Thymus (tissue), 14 donors: ENCODE measurements around the gene GPR173. TPM values are rescaled to one million over a fixed set of nuclear protein-coding genes. Genes with fewer than 3 reads are reported as not detected.

ENCODE experiments used
- DNase-seq, 9 donors: peaks; one replicate each; pipeline ENCODE4 v3.0.0-alpha.2; 2013; ENCODE audit warnings: low spot score in 9 of 9, low read depth in 6 of 9, missing footprints in 1 of 9
- H3K27ac ChIP-seq, 2 donors: one replicate each; pipeline ENCODE4 v1.5.1; 2013; ENCODE audit warnings: control low read depth in 1 of 2, low read depth in 1 of 2, low read length in 1 of 2, mild to moderate bottlenecking in 1 of 2, moderate library complexity in 1 of 2
- H3K27me3 ChIP-seq, 2 donors: one replicate each; pipeline ENCODE4 v1.5.1; 2013; ENCODE audit warnings: low read length in 1 of 2; ENCODE audit not compliant: control insufficient read depth in 2 of 2, insufficient read depth in 1 of 2
- H3K36me3 ChIP-seq, 2 donors: one replicate each; pipeline ENCODE4 v1.5.1; 2013; ENCODE audit warnings: low read length in 1 of 2, mild to moderate bottlenecking in 1 of 2, moderate library complexity in 1 of 2; ENCODE audit not compliant: control insufficient read depth in 2 of 2, insufficient read depth in 2 of 2
- H3K4me1 ChIP-seq, 2 donors: one replicate each; pipeline ENCODE4 v1.5.1; 2013; ENCODE audit warnings: low read length in 2 of 2; ENCODE audit not compliant: control insufficient read depth in 2 of 2, insufficient read depth in 2 of 2
- H3K4me3 ChIP-seq, 2 donors: one replicate each; pipeline ENCODE4 v1.5.1; 2013; ENCODE audit warnings: low read length in 2 of 2, control low read depth in 1 of 2, mild to moderate bottlenecking in 1 of 2
- H3K9me3 ChIP-seq, 2 donors: one replicate each; pipeline ENCODE4 v1.5.1; 2013; ENCODE audit warnings: low read length in 1 of 2, mild to moderate bottlenecking in 1 of 2; ENCODE audit not compliant: control insufficient read depth in 2 of 2, insufficient read depth in 1 of 2
- WGBS: extraction: QIAGEN DNeasy Blood & Tissue Kit; methylation state at CpG from one replicate; pipeline ENCODE4 v1.1.7; 2013; 5-methylcytosine and 5-hydroxymethylcytosine counted together
- long read RNA-seq, 10 donors: transcript quantifications; one replicate each; lab custom pipeline, GENCODE V29; 2026
- polyA plus RNA-seq: library from polyadenylated mRNA; stranded (reverse); fragments of 200-250 nt; gene quantifications from one replicate; pipeline ENCODE4 v1.2.3, GENCODE V29; 2013
- total RNA-seq: library from RNA; stranded (reverse); fragments of 120-200 nt; gene quantifications from one replicate; pipeline ENCODE4 v1.2.4, GENCODE V29; 2013
- donor health status: healthy.

Gene GPR173
- 0.61 TPM for total RNA-seq
- polyA plus RNA-seq: 1.5 TPM
- long read RNA-seq, donor 1: 0 reads
- long read RNA-seq, donor 2, full-length matches to known transcripts: 1 of 1 reads
- long read RNA-seq, donor 2, partial matches to known transcripts: 0 of 1 reads
- long read RNA-seq, donor 2, other reads (novel, unspliced or antisense): 0 of 1 reads
- long read RNA-seq, donor 3: 0 reads
- long read RNA-seq, donor 4: 0 reads
- long read RNA-seq, donor 5, full-length matches to known transcripts: 1 of 8 reads
- long read RNA-seq, donor 5, partial matches to known transcripts: 7 of 8 reads
- long read RNA-seq, donor 5, other reads (novel, unspliced or antisense): 0 of 8 reads
- long read RNA-seq, donor 6, full-length matches to known transcripts: 2 of 2 reads
- long read RNA-seq, donor 6, partial matches to known transcripts: 0 of 2 reads
- long read RNA-seq, donor 6, other reads (novel, unspliced or antisense): 0 of 2 reads
- long read RNA-seq, donor 7: 0 reads
- long read RNA-seq, donor 8: 0 reads
- long read RNA-seq, donor 9: 0 reads
- long read RNA-seq, donor 10, full-length matches to known transcripts: 1 of 1 reads
- long read RNA-seq, donor 10, partial matches to known transcripts: 0 of 1 reads
- long read RNA-seq, donor 10, other reads (novel, unspliced or antisense): 0 of 1 reads

GRCh38 chrX:53048169-53049126 is at the start of gene GPR173:
GPR173 (plus strand) TSS chrX:53048789; CDS start chrX:53076622, 27,833 bp downstream.
- H3K4me3 ChIP-seq: peak within 1 kb of the TSS; percentile 32 to 48
- H3K27ac ChIP-seq: no peak within 1 kb of the TSS
- peaks cover 0 to 13% of the 10 kb centered on the region in 2 donors for H3K27me3 ChIP-seq
- DNase-seq: peak in 2 of 9 donors; percentile 2 to 9
- 4% methylated on average over 31 of the region's 38 CpGs for WGBS
- no peaks in the 10 kb centered on the region for H3K36me3 ChIP-seq
- no peaks in the 10 kb centered on the region for H3K9me3 ChIP-seq
- H3K4me1 ChIP-seq: peaks cover 0 to 3% of the 10 kb centered on the region in 2 donors

- no peaks in the 10 kb centered on the region for H3K36me3 ChIP-seq
- peak overlapping the region; percentile 23 to 35 for H3K4me3 ChIP-seq
- H3K9me3 ChIP-seq: no peaks in the 10 kb centered on the region
- no peak overlapping the region for H3K27ac ChIP-seq
- 19% methylated on average over 36 of the region's 36 CpGs for WGBS
- peaks cover 0 to 17% of the 10 kb centered on the region in 2 donors for H3K27me3 ChIP-seq
- H3K4me1 ChIP-seq: peaks cover 2 to 11% of the 10 kb centered on the region in 2 donors
- DNase-seq: peak in 4 of 9 donors; percentile 3 to 57 (median 26)
Observed at GRCh38 chrX:53000447-53001135, 48.0 kb upstream of the GPR173 start.

GRCh38 chrX:53001958-53002357 is 46.6 kb upstream of the GPR173 start:
- DNase-seq: no peak
- Histone ChIP-seq H3K4me3 (no peak overlapping the region), H3K36me3 (no peaks in the 10 kb centered on the region), H3K27ac (no peak overlapping the region), H3K4me1 (peaks cover 0 to 6% of the 10 kb centered on the region in 2 donors), H3K27me3 (peaks cover 0 to 17% of the 10 kb centered on the region in 2 donors), H3K9me3 (no peaks in the 10 kb centered on the region)
- 98% methylated on average over 2 of the region's 2 CpGs for WGBS

- Histone ChIP-seq H3K4me3 (no peak overlapping the region), H3K27me3 (peaks cover 0 to 17% of the 10 kb centered on the region in 2 donors), H3K9me3 (no peaks in the 10 kb centered on the region), H3K36me3 (no peaks in the 10 kb centered on the region), H3K27ac (no peak overlapping the region), H3K4me1 (peaks cover 0 to 6% of the 10 kb centered on the region in 2 donors)
- no peak for DNase-seq
- 91% methylated on average over 6 of the region's 6 CpGs for WGBS
Observed at GRCh38 chrX:53003111-53003510, 45.5 kb upstream of the GPR173 start.

GRCh38 chrX:53004038-53004437 is 44.6 kb upstream of the GPR173 start:
- 84% methylated on average over 4 of the region's 4 CpGs for WGBS
- peaks cover 0 to 6% of the 10 kb centered on the region in 2 donors for H3K4me1 ChIP-seq
- no peak for DNase-seq
- no peaks in the 10 kb centered on the region for H3K36me3 ChIP-seq
- H3K27ac ChIP-seq: no peak overlapping the region
- H3K27me3 ChIP-seq: peaks cover 0 to 17% of the 10 kb centered on the region in 2 donors
- no peak overlapping the region for H3K4me3 ChIP-seq
- H3K9me3 ChIP-seq: no peaks in the 10 kb centered on the region

GRCh38 chrX:53004811-53005210 is 43.8 kb upstream of the GPR173 start:
- H3K4me1 ChIP-seq: peaks cover 0 to 6% of the 10 kb centered on the region in 2 donors
- DNase-seq: no peak
- H3K9me3 ChIP-seq: no peaks in the 10 kb centered on the region
- 39% methylated on average over 4 of the region's 4 CpGs for WGBS
- H3K27ac ChIP-seq: no peak overlapping the region
- no peaks in the 10 kb centered on the region for H3K36me3 ChIP-seq
- H3K4me3 ChIP-seq: no peak overlapping the region
- H3K27me3 ChIP-seq: peaks cover 0 to 13% of the 10 kb centered on the region in 2 donors

GRCh38 chrX:53005327-53005726 is 43.3 kb upstream of the GPR173 start:
- H3K27me3 ChIP-seq: peaks cover 0 to 8% of the 10 kb centered on the region in 2 donors
- H3K36me3 ChIP-seq: no peaks in the 10 kb centered on the region

GRCh38 chrX:53009032-53009431 is 39.6 kb upstream of the GPR173 start:
- no peaks in the 10 kb centered on the region for H3K9me3 ChIP-seq
- no peak overlapping the region for H3K4me3 ChIP-seq
- no peak overlapping the region for H3K27ac ChIP-seq
- DNase-seq: no peak
- no peaks in the 10 kb centered on the region for H3K4me1 ChIP-seq
- no peaks in the 10 kb centered on the region for H3K27me3 ChIP-seq
- H3K36me3 ChIP-seq: no peaks in the 10 kb centered on the region
- 98% methylated on average over 1 of the region's 1 CpG for WGBS

More at GRCh38 chrX:53005327-53005726, 43.3 kb upstream of the GPR173 start:
- no peak for DNase-seq
- no peaks in the 10 kb centered on the region for H3K9me3 ChIP-seq
- WGBS: 57% methylated on average over 3 of the region's 3 CpGs
- no peak overlapping the region for H3K27ac ChIP-seq
- peaks cover 0 to 2% of the 10 kb centered on the region in 2 donors for H3K4me1 ChIP-seq
- H3K4me3 ChIP-seq: no peak overlapping the region
